OCI-LY7 (cell line): ENCODE results near the gene ARHGEF40. TPM values are rescaled to one million over a fixed set of nuclear protein-coding genes. Genes with fewer than 3 reads are reported as not detected.
A peak's percentile ranks its signal among the peaks of the same experiment; 100 is the strongest.

Source experiments
- BruUV-seq: library from RNA; stranded (reverse); fragments of 400-500 nt; replicated peaks from 2 replicates; lab custom pipeline; 2021; lab: Mats Ljungman, UMichigan
- CTCF ChIA-PET: fragments of 300-600 bp; sonication (Branson Sonifier 250); formaldehyde crosslinking; loops from one replicate; lab custom pipeline; 2022; ENCODE audit warnings: antibody characterized with exemption; ENCODE audit not compliant: unreplicated experiment; lab: Charles Lee
- POLR2A ChIA-PET: fragments of 300-600 bp; sonication (Branson Sonifier 250); formaldehyde crosslinking; loops from one replicate; lab custom pipeline; 2022; ENCODE audit warnings: antibody characterized with exemption; lab: Charles Lee
- DNase-seq: peaks from one replicate; pipeline ENCODE4 v3.0.0-alpha.2; 2015; ENCODE audit warnings: low spot score
- H2AFZ ChIP-seq: fragments of 200-600 bp; sonication (generic), shearing (Covaris generic); 2 replicates; pipeline ENCODE4 v1.6.1; 2014; ENCODE audit warnings: mild to moderate bottlenecking, antibody characterized with exemption, low read length, moderate library complexity
- H3K27ac ChIP-seq: fragments of 200-600 bp; sonication (generic); 2 replicates; pipeline ENCODE4 v1.5.1; 2014; ENCODE audit warnings: mixed run types, low read depth, mild to moderate bottlenecking, moderate library complexity, low read length, inconsistent platforms; ENCODE audit not compliant: poor library complexity, severe bottlenecking
- H3K36me3 ChIP-seq: fragments of 200-600 bp; sonication (generic); 2 replicates; pipeline ENCODE4 v1.6.1; 2014; ENCODE audit warnings: mild to moderate bottlenecking, antibody characterized with exemption, low read length, moderate library complexity, mixed read lengths; ENCODE audit not compliant: insufficient read depth
- H3K4me1 ChIP-seq: fragments of 200-600 bp; sonication (generic); 2 replicates; pipeline ENCODE4 v1.5.1; 2014; ENCODE audit warnings: mild to moderate bottlenecking, low read length; ENCODE audit not compliant: insufficient read depth, poor library complexity, severe bottlenecking
- H3K4me2 ChIP-seq: fragments of 200-600 bp; sonication (generic); 2 replicates; pipeline ENCODE4 v1.6.1; 2014; ENCODE audit warnings: mild to moderate bottlenecking, low read length
- H3K4me3 ChIP-seq: fragments of 200-600 bp; sonication (generic); 2 replicates; pipeline ENCODE4 v1.5.1; 2014; ENCODE audit warnings: mild to moderate bottlenecking, low read depth, low read length; ENCODE audit not compliant: poor library complexity, severe bottlenecking
- H3K79me2 ChIP-seq: fragments of 200-600 bp; sonication (generic); 2 replicates; pipeline ENCODE4 v1.6.1; 2016; ENCODE audit warnings: low read depth, mild to moderate bottlenecking, low read length, moderate library complexity, mixed read lengths; ENCODE audit not compliant: insufficient read depth
- H3K9me2 ChIP-seq: fragments of 200-600 bp; sonication (generic); 2 replicates; pipeline ENCODE4 v1.6.1; 2016; ENCODE audit warnings: mild to moderate bottlenecking, low read length, mixed read lengths; ENCODE audit not compliant: insufficient read depth
- H3K9me3 ChIP-seq: fragments of 200-600 bp; sonication (generic); 2 replicates; pipeline ENCODE4 v1.6.1; 2014; ENCODE audit warnings: mild to moderate bottlenecking, mixed run types, low read length, mixed read lengths
- H4K20me1 ChIP-seq: fragments of 200-600 bp; sonication (generic); 2 replicates; pipeline ENCODE4 v1.6.1; 2014; ENCODE audit warnings: mild to moderate bottlenecking, antibody characterized with exemption, low read length, moderate library complexity, mixed read lengths; ENCODE audit not compliant: insufficient read depth
- EZH2phosphoT487 ChIP-seq: fragments of 200-600 bp; sonication (generic); IDR thresholded peaks from 2 replicates; pipeline ENCODE4 v1.6.1; 2018; ENCODE audit warnings: low read depth, borderline replicate concordance, mild to moderate bottlenecking, mixed run types, antibody characterized with exemption, low read length, moderate library complexity, mixed read lengths
- intact Hi-C: fragments of 100-400 bp; cut with micrococcal nuclease; formaldehyde crosslinking; loops from one replicate; pipeline ENCODE4 v1.10.0; 2022; ENCODE audit not compliant: unreplicated experiment
- total RNA-seq, 2 experiments: library from RNA; depleted of rRNA in 1 of 2; stranded (reverse); fragments of >200 nt in 1 of 2; shearing (Covaris generic) in 1 of 2; gene quantifications; 2 replicates each; pipeline ENCODE4 v1.2.3, GENCODE V29; 2014 to 2022
- TF ChIP-seq, protein P1 (sequence below): fragments of 200-600 bp; sonication (generic); conservative IDR thresholded peaks from 2 replicates; pipeline ENCODE4 v1.5.1; 2014; ENCODE audit warnings: mild to moderate bottlenecking, antibody characterized with exemption, low read length, moderate library complexity, mixed read lengths

Gene ARHGEF40
- total RNA-seq, 2 experiments from 2014 or later: 1.3 to 2.0 TPM

- no TSS peak for BruUV-seq
- peak; percentile 78 for DNase-seq
- H3K4me3 ChIP-seq: no peak overlapping the region
- H3K4me2 ChIP-seq: peak overlapping the region; percentile 33
- H3K79me2 ChIP-seq: no peaks in the 10 kb centered on the region
- intact Hi-C loops: loop anchor here (10.0 kb wide), 1 partner anchor 422 kb away; the partner anchor contains the start of genes ANG and RNASE4
- no peaks in the 10 kb centered on the region for H3K36me3 ChIP-seq
- ChIA-PET CTCF (no interaction called here), POLR2A (no interaction called here)
- TF ChIP-seq EZH2phosphoT487: no peak
- TF ChIP-seq, protein P1, sequence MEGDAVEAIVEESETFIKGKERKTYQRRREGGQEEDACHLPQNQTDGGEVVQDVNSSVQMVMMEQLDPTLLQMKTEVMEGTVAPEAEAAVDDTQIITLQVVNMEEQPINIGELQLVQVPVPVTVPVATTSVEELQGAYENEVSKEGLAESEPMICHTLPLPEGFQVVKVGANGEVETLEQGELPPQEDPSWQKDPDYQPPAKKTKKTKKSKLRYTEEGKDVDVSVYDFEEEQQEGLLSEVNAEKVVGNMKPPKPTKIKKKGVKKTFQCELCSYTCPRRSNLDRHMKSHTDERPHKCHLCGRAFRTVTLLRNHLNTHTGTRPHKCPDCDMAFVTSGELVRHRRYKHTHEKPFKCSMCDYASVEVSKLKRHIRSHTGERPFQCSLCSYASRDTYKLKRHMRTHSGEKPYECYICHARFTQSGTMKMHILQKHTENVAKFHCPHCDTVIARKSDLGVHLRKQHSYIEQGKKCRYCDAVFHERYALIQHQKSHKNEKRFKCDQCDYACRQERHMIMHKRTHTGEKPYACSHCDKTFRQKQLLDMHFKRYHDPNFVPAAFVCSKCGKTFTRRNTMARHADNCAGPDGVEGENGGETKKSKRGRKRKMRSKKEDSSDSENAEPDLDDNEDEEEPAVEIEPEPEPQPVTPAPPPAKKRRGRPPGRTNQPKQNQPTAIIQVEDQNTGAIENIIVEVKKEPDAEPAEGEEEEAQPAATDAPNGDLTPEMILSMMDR: peak; percentile 91
- H3K9me3 ChIP-seq: no peaks in the 10 kb centered on the region
- peaks cover 38% of the 10 kb centered on the region for H3K4me1 ChIP-seq
- peak overlapping the region; percentile 84 for H2AFZ ChIP-seq
- no peaks in the 10 kb centered on the region for H4K20me1 ChIP-seq
- H3K9me2 ChIP-seq: no peaks in the 10 kb centered on the region
- H3K27ac ChIP-seq: no peak overlapping the region
Measured at GRCh38 chr14:21106498-21107282, 36.6 kb downstream of the ARHGEF40 start.

GRCh38 chr14:21107283-21107800 is 37.2 kb downstream of the ARHGEF40 start:
- Histone ChIP-seq H3K27ac (no peak overlapping the region), H3K9me3 (no peaks in the 10 kb centered on the region), H3K4me3 (no peak overlapping the region), H3K4me2 (no peak overlapping the region), H4K20me1 (no peaks in the 10 kb centered on the region), H2AFZ (no peak overlapping the region), H3K4me1 (peaks cover 31% of the 10 kb centered on the region), H3K79me2 (no peaks in the 10 kb centered on the region), H3K36me3 (no peaks in the 10 kb centered on the region), H3K9me2 (no peaks in the 10 kb centered on the region)
- no peak for TF ChIP-seq EZH2phosphoT487
- TF ChIP-seq, protein P1: no peak
- DNase-seq: no peak
- no TSS peak for BruUV-seq
- CTCF ChIA-PET: no interaction called here
- intact Hi-C loops: loop anchor here (10.0 kb wide), 1 partner anchor 423 kb away; the partner anchor contains the start of genes ANG and RNASE4
- POLR2A ChIA-PET: no interaction called here
